ENCODE measurements around the gene CENPF.

CENPF gene

GRCh38 chr1:214649607-214650006 lies 46.6 kb downstream of the CENPF start:
- TF ChIP-seq, protein P1, sequence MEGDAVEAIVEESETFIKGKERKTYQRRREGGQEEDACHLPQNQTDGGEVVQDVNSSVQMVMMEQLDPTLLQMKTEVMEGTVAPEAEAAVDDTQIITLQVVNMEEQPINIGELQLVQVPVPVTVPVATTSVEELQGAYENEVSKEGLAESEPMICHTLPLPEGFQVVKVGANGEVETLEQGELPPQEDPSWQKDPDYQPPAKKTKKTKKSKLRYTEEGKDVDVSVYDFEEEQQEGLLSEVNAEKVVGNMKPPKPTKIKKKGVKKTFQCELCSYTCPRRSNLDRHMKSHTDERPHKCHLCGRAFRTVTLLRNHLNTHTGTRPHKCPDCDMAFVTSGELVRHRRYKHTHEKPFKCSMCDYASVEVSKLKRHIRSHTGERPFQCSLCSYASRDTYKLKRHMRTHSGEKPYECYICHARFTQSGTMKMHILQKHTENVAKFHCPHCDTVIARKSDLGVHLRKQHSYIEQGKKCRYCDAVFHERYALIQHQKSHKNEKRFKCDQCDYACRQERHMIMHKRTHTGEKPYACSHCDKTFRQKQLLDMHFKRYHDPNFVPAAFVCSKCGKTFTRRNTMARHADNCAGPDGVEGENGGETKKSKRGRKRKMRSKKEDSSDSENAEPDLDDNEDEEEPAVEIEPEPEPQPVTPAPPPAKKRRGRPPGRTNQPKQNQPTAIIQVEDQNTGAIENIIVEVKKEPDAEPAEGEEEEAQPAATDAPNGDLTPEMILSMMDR (conservative IDR thresholded peaks at IDR 0.05; ENCODE audit: low read depth, low read length), result no peak
- no peak for DNase-seq (ENCODE audit: low read depth)
- H3K4me3 ChIP-seq (ENCODE audit: low read depth, low read length), result no peak overlapping the region

DNA sequence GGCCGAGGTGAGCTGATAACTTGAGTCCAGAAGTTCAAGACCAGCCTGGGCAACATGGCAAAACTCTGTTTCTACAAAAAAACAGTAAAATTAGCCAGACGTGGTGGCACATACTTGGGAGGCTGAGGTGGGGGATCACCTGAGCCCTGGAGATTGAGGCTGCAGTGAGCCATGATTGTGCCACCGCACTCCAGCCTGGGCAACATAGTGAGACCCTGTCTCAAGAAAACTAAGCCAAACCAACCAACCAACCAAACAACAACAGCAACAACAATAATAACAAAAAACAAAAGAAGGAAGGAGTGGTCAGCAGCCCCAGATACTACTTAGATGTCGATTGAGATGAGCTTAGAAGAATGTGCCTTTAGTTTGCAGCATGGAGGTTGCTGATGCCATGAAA lies 47.7 kb downstream of the CENPF start:
- no peak for DNase-seq (ENCODE audit: low read depth)
- TF ChIP-seq, protein P1 (conservative IDR thresholded peaks at IDR 0.05; ENCODE audit: low read depth, low read length), result no peak
- no peak overlapping the region for H3K4me3 ChIP-seq (ENCODE audit: low read depth, low read length)

- TF ChIP-seq, protein P1 (conservative IDR thresholded peaks at IDR 0.05; ENCODE audit: low read depth, low read length), result no peak
- DNase-seq (ENCODE audit: low read depth), result no peak
- no peak overlapping the region for H3K4me3 ChIP-seq (ENCODE audit: low read depth, low read length)
Observed at GRCh38 chr1:214657299-214657698, 54.3 kb downstream of the CENPF start.

DNA sequence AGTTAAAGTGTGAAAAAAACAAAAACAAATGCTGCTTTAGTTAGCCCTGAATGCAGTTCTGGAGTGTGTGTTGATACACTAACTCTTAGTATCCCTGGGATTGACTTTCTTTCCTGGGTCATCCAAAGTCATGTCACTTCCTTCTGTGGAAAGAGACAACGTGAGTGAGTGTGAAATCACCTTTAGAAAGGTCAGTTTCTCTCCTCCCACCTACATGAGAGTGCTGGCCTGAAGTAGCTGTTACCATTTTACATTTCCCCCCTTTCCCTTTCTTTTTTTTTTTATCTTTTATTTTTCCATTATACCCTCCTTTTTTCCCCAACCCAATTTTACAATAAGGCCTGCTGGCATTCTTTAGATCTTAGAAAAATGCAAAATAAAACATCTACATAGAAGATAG lies 55.2 kb downstream of the CENPF start:
- no peak for DNase-seq (ENCODE audit: low read depth)
- no peak overlapping the region for H3K4me3 ChIP-seq (ENCODE audit: low read depth, low read length)
- TF ChIP-seq, protein P1 (conservative IDR thresholded peaks at IDR 0.05; ENCODE audit: low read depth, low read length), result no peak

DNA sequence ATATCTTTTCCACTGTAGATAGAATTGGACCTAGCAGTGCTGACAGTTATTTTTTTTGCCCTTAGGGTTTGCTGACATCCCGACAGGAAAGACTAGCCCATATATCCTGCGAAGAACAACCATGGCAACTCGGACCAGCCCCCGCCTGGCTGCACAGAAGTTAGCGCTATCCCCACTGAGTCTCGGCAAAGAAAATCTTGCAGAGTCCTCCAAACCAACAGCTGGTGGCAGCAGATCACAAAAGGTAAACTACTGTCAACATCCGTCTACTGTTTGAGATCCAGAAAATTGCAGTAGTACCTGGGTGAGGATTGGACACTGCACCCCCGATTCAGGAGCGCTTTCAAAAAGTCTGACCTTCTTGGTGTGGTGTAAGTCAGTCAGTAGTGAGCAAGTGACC lies 55.8 kb downstream of the CENPF start:
- peak; percentile 76 for DNase-seq (ENCODE audit: low read depth)
- no peak overlapping the region for H3K4me3 ChIP-seq (ENCODE audit: low read depth, low read length)
- TF ChIP-seq, protein P1 (conservative IDR thresholded peaks at IDR 0.05; ENCODE audit: low read depth, low read length), result peak; percentile 81

DNA sequence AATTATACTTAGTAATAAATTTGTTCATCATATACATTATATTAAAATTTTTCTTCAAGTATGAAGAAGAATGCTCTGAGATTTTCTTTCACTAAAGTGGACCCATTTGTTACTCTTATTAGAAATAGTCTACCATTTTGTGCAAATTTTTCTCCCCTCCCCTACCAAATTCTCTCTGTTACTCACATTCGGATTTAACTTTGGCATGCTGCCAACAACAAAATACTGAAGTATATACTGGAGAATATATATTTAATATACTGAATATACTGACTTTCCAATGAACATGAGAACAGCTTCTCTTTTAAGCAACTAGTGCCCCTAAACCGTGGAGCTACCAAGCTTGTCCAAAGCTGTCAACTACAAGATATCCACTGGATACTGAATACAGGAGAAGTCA lies 57.2 kb downstream of the CENPF start:
- no peak for DNase-seq (ENCODE audit: low read depth)
- no peak overlapping the region for H3K4me3 ChIP-seq (ENCODE audit: low read depth, low read length)
- TF ChIP-seq, protein P1 (conservative IDR thresholded peaks at IDR 0.05; ENCODE audit: low read depth, low read length), result no peak

GRCh38 chr1:214660900-214661299 lies 57.9 kb downstream of the CENPF start:
- H3K4me3 ChIP-seq (ENCODE audit: low read depth, low read length), result no peak overlapping the region
- DNase-seq (ENCODE audit: low read depth), result peak; percentile 96
- TF ChIP-seq, protein P1 (conservative IDR thresholded peaks at IDR 0.05; ENCODE audit: low read depth, low read length), result peak; percentile 90

Measured in choroid plexus epithelial cell (primary cell).